Thyroid gland (tissue), 4 donors: Measurements from ENCODE around the gene NPB. TPM values are rescaled to one million over a fixed set of nuclear protein-coding genes. Genes with fewer than 3 reads are reported as not detected.
A peak's percentile ranks its signal among the peaks of the same experiment; 100 is the strongest.

Experiments
- DNase-seq, 2 donors: peaks; one replicate each; pipeline ENCODE4 v3.0.0-alpha.2; 2019
- H3K27ac ChIP-seq, 3 donors: fragments of 200-600 bp; sonication (generic); 1 replicate in 2 of 3; 2 replicates in 1 of 3; pipeline ENCODE4 v1.5.1; 2016 to 2019; ENCODE audit warnings: mild to moderate bottlenecking in 1 of 3, moderate library complexity in 1 of 3
- H3K27me3 ChIP-seq: fragments of 200-600 bp; sonication (generic); one replicate; pipeline ENCODE4 v1.5.1; 2019
- H3K36me3 ChIP-seq, 2 donors: fragments of 200-600 bp; sonication (generic); one replicate each; pipeline ENCODE4 v1.5.1; 2016 to 2019
- H3K4me1 ChIP-seq, 2 donors: fragments of 200-600 bp; sonication (generic); one replicate each; pipeline ENCODE4 v1.5.1; 2017 to 2019
- H3K4me3 ChIP-seq, 3 donors: fragments of 200-600 bp; sonication (generic); replicated peaks in 1 of 3; 1 replicate in 2 of 3; 2 replicates in 1 of 3; pipeline ENCODE4 v1.5.1; 2016; ENCODE audit warnings: mild to moderate bottlenecking in 1 of 3
- H3K9me3 ChIP-seq: fragments of 200-600 bp; sonication (generic); one replicate; pipeline ENCODE4 v1.5.1; 2017
- POLR2A ChIP-seq, 2 donors: fragments of 450-650 bp; IDR thresholded peaks; one replicate each; pipeline ENCODE4 v1.6.1; 2017; ENCODE audit warnings: antibody characterized with exemption in 2 of 2, mild to moderate bottlenecking in 2 of 2, moderate library complexity in 1 of 2
- WGBS, 2 donors: methylation state at CpG; one replicate each; pipeline ENCODE4 v1.1.5; 2017; 5-methylcytosine and 5-hydroxymethylcytosine counted together
- intact Hi-C: fragments of 100-400 bp; cut with DNase I; formaldehyde crosslinking; loops from one replicate; pipeline ENCODE4 v1.15.1; 2023
- total RNA-seq, 4 donors: library from RNA; depleted of rRNA; stranded (reverse); fragments of >200 nt; gene quantifications; one replicate each; pipeline ENCODE4 v1.2.3, GENCODE V29; 2016
- TF ChIP-seq, protein P1 (sequence below), 6 experiments: fragments of 200-600 bp in 3 of 6; fragments of 450-650 bp in 3 of 6; sonication (generic) in 3 of 6; IDR thresholded peaks; one replicate each; pipeline ENCODE4 v1.5.1; 2016 to 2019; ENCODE audit warnings: antibody characterized with exemption in 6 of 6, mild to moderate bottlenecking in 2 of 6, inconsistent platforms in 1 of 6, moderate library complexity in 1 of 6

Gene NPB
- total RNA-seq, 4 donors from 2014 or later = 0.33 to 1.1 (median 0.38) TPM; not detected in 1

DNA sequence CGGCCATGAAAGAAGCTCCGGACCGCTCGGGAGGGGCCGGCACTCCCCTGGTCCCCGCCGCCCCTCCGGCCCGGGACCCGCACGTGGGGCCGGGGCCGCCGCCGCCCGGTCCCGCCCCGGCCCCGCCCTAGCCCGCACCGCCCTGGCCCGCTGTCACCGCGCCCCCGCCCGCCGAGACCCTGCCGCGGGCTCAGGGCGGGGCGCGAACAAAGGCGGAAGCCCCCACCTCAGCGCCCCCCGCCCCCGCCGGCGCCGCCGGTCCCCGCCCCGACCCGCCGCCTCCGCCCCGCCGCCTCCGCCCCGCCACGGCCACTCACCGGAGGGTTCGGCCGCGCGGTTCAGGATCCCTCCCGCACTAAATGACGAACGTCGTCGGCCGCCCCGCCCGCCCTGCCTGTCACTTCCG lies 31.1 kb upstream of the NPB start, which contains the start of gene ARHGDIA:
Gene ARHGDIA, minus strand, starts transcription at position 357 of the 406 bp plus-strand sequence. CDS start 1,407 bp downstream, outside the sequence.
- Histone ChIP-seq H3K4me1 (peaks cover 29 to 35% of the 10 kb centered on the region in 2 donors), H3K36me3 (peaks cover 17 to 20% of the 10 kb centered on the region in 2 donors), H3K9me3 (no peaks in the 10 kb centered on the region), H3K27me3 (no peaks in the 10 kb centered on the region), H3K27ac (peak within 1 kb of the TSS; percentile 82 to 97 (median 87)), H3K4me3 (peak within 1 kb of the TSS; percentile 74 to 100 (median 93))
- no peak for TF ChIP-seq POLR2A (IDR thresholded peaks at IDR 0.05)
- TF ChIP-seq, protein P1, sequence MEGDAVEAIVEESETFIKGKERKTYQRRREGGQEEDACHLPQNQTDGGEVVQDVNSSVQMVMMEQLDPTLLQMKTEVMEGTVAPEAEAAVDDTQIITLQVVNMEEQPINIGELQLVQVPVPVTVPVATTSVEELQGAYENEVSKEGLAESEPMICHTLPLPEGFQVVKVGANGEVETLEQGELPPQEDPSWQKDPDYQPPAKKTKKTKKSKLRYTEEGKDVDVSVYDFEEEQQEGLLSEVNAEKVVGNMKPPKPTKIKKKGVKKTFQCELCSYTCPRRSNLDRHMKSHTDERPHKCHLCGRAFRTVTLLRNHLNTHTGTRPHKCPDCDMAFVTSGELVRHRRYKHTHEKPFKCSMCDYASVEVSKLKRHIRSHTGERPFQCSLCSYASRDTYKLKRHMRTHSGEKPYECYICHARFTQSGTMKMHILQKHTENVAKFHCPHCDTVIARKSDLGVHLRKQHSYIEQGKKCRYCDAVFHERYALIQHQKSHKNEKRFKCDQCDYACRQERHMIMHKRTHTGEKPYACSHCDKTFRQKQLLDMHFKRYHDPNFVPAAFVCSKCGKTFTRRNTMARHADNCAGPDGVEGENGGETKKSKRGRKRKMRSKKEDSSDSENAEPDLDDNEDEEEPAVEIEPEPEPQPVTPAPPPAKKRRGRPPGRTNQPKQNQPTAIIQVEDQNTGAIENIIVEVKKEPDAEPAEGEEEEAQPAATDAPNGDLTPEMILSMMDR (IDR thresholded peaks at IDR 0.05) = no peak
- DNase-seq = no peak
- intact Hi-C loops = no loop called here
- 0% methylated on average over 1 of the region's 64 CpGs; no CpG with 5 or more reads in 1 of the 2 donors for WGBS, 2 donors

DNA sequence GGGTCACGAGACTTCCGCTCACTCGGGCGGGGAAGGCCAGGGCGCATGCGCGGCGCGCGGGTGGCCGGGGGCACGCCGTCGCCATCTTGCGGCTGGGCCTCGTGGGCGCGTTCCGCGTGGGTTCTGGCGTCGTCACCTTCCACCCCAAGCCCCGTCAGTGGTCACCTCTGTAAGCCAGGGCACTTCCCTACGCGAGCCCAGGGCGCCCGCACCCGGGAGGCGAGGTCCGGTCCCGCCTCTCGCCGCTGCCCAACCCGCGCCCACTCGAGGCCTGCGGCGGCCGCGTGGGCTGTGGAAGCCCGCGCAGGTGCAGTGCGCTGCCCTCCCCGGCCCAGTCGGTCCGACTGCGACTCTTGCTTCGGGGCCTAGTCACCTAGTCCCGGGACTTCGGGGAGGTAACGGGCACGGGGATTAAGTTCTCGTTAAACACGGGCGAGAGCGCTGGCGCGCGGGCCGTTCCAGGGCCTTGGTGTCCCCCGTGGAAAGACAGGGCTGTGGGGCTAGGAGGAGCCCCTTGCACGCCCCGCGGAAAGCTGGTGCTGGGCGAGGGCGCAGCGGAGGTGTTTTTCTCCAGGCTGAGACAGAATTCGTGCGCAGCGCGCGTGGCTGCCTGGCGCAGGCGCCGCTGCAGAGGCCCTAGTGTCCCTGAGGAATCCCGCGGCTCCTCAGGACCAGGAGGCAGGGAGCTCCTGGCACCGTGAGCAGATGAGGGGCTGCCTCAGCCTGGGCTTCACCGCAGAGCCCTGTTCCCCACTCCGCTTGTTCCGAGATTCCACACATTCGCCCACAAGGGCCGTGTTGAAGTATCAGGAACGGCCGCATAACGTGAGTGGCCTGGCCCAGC lies 30.4 kb upstream of the NPB start:
- H3K4me1 ChIP-seq = peaks cover 29% of the 10 kb centered on the region in 2 donors
- TF ChIP-seq POLR2A (IDR thresholded peaks at IDR 0.05) = peak; percentile 82 to 95
- TF ChIP-seq, protein P1 (IDR thresholded peaks at IDR 0.05) = peak in 3 of 6 experiments; percentile 18 to 47 (median 38)
- no peaks in the 10 kb centered on the region for H3K27me3 ChIP-seq
- peaks cover 17 to 20% of the 10 kb centered on the region in 2 donors for H3K36me3 ChIP-seq
- peak overlapping the region; percentile 82 to 97 (median 85) for H3K27ac ChIP-seq
- no peaks in the 10 kb centered on the region for H3K9me3 ChIP-seq
- intact Hi-C loops = no loop called here
- WGBS, 2 donors = 2 to 5% methylated on average over 4 to 39 of the region's 86 CpGs
- H3K4me3 ChIP-seq = peak overlapping the region; percentile 74 to 100 (median 93)
- DNase-seq = peak; percentile 92 to 94

DNA sequence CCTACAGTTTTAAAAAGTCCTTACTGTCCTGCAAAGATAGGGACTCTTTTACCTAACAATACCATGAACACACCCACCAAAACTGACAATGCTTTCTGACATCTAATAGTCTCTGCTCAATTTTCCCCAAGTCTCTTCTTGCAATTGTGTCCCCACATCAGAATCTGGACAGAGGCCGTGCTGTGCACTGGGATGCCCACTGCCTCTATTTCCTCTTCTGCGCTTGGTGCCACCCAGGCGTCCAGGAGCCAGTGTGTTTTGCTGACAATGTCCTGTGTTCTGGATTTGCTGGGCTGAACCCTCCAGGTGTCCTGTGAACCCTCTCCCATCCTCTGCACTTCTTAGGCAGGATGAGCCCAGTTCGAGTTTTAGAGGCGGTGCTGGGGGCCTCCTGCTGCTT lies 24.5 kb upstream of the NPB start:
- intact Hi-C loops = no loop called here
- H3K4me3 ChIP-seq = no peak overlapping the region
- no peak for DNase-seq
- TF ChIP-seq, protein P1 (IDR thresholded peaks at IDR 0.05) = no peak
- TF ChIP-seq POLR2A (IDR thresholded peaks at IDR 0.05) = no peak
- no peaks in the 10 kb centered on the region for H3K36me3 ChIP-seq
- no peaks in the 10 kb centered on the region for H3K9me3 ChIP-seq
- H3K4me1 ChIP-seq = peaks cover 4% of the 10 kb centered on the region in 2 donors
- 96 to 98% methylated on average over 5 of the region's 5 CpGs for WGBS, 2 donors
- no peaks in the 10 kb centered on the region for H3K27me3 ChIP-seq
- no peak overlapping the region for H3K27ac ChIP-seq

DNA sequence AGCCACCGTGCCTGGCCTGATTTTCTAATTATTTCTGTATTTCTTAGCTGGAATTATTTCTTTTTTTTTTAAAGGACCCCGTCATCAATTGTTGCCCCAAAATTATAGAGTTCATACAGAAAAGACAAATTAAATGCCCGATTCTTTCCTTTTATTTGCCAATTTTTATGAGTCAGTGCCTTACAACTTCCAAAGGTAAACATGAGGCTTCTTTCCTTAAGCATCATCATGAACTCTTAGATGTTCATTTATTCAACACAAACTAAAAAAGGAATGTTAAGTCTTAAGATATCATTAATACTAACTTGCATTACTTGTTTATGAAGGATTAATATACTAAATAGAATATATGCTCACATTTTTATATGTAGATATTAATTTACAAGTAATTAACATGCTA lies 23.7 kb upstream of the NPB start:
- no peak overlapping the region for H3K4me3 ChIP-seq
- WGBS, 2 donors = 96 to 97% methylated on average over 3 of the region's 3 CpGs
- no peak overlapping the region for H3K27ac ChIP-seq
- TF ChIP-seq, protein P1 (IDR thresholded peaks at IDR 0.05) = no peak
- TF ChIP-seq POLR2A (IDR thresholded peaks at IDR 0.05) = no peak
- H3K27me3 ChIP-seq = no peaks in the 10 kb centered on the region
- no peaks in the 10 kb centered on the region for H3K4me1 ChIP-seq
- H3K36me3 ChIP-seq = no peaks in the 10 kb centered on the region
- no peak for DNase-seq
- no peaks in the 10 kb centered on the region for H3K9me3 ChIP-seq
- intact Hi-C loops = no loop called here

DNA sequence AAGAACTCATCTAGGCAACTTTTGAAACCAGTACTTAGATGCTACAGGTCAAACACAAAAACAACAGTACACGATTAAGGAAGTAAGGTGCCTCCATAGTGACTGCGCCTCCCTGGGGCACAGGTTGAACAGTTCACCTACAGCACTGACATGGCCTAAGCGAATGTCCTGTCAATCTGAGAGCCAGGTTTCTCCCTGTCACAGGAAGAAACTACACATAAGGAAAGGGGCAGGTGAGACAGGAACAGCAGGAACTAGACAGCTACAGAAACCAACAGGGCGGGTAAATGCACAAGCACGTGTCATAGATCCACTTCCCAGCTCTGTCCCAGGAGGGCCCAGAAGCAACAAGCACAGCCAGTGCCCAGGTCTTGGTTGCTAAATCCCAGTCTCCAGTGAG lies 22.9 kb upstream of the NPB start:
- Histone ChIP-seq H3K9me3 (no peaks in the 10 kb centered on the region), H3K27me3 (no peaks in the 10 kb centered on the region), H3K27ac (no peak overlapping the region), H3K36me3 (no peaks in the 10 kb centered on the region), H3K4me1 (no peaks in the 10 kb centered on the region), H3K4me3 (no peak overlapping the region)
- 85 to 92% methylated on average over 5 of the region's 5 CpGs for WGBS, 2 donors
- TF ChIP-seq POLR2A (IDR thresholded peaks at IDR 0.05) = no peak
- TF ChIP-seq, protein P1 (IDR thresholded peaks at IDR 0.05) = no peak
- intact Hi-C loops = no loop called here
- no peak for DNase-seq
